Measurements from ENCODE around the gene CAMTA2.

Gene CAMTA2

DNA sequence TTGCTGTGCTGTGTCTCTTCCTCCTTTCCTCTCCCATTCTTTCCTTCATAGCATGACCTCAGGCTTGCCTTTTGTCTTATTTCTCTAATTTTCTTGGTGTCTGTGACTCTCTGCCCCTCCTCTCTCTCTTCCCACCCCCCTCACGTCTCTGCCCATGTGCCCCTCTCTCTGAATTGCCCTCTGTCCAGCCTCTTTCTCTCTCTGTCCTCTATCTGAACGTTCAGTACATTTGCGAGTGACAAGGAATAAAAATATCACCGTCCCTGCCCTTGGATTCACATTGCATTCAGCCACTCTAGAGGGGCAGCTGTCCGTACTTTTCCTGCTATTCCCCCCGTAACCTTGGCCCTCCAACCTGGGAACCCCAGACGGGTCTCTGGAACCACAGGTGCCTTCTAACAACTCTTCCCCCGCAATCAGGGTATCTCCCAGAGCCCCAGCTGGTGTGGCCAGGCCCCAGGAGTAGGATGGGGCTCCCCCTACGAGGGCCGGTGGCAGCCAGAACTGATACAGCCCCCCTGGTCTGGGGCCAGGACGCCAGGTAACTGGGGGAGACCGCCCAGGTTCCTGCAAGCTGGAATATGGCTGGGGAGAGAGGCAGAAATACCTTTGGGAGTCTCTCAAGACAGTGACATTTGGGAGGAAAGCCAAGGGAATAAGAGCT, 12.1 kb upstream of the CAMTA2 start:
- no peak for DNase-seq (ENCODE audit: low read depth)

DNA sequence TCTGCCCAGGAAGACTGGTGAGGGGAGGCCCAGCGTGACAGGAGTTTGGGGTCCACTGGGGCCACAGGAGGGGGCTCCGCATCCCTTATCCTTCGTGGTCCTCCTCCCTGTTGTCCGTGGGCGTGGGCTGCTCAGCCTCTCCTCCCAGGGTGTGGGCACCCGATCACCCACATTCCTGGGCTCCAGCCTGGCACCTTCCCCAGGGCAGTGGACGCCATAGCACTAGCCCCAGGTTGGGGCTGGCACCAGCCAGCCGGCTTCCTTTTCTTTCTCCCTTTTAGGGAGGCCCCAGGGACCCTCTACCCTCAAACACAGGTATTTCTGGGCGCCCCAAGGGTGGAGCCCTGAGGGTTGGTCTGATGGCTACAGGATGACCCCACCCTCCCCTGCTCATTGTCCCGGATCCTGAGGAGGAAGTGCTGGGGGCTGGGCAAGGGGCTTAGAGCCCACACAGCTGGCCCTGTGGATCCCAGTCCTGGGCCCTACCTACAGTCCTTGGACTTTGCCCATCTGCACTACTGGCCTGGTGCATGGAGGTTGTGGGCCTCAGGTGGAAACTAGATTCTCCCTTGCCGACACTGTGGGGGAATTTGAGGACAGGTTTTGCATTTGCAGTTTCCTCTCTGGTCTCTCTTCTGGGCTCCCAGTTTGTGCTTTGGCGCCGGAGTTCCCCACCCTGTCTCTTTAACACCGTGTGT, 11.4 kb upstream of the CAMTA2 start:
- DNase-seq (ENCODE audit: low read depth): no peak

DNA sequence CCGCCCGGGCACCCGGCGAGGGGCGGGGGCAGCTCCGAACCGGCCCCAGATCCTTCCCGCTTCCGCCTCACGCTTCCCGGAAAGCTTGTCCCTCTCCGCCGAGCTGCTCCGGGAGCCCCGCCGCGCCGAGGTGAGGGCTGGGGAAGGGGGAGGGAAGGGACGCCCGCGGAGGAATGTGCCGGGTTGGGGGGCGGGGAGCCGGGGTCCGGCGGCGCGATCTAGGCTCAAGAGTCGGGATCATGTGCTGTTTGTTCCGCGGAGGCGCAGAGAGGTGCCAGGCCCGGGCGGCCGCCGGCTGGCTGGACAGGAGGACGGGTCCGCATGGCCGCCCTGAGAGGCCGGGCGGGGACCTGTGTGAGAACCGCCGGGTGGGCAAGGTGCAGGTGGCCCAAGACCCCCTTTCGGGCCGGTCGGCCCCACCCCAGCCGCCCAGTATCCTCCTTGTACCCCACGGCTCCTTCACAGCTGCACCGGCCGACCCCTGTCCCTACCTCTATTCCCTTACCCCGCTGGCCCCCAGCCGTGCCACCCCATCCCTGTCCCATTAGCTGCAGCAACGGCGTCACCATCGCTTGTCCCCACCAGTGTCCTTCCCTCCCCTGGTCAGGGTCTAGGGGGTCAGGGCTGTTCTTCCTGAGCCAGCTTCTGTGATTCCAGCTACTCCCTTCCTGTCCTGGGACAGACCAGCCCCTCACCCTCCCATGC, 10.7 kb upstream of the CAMTA2 start:
- no peak for DNase-seq (ENCODE audit: low read depth)

DNA sequence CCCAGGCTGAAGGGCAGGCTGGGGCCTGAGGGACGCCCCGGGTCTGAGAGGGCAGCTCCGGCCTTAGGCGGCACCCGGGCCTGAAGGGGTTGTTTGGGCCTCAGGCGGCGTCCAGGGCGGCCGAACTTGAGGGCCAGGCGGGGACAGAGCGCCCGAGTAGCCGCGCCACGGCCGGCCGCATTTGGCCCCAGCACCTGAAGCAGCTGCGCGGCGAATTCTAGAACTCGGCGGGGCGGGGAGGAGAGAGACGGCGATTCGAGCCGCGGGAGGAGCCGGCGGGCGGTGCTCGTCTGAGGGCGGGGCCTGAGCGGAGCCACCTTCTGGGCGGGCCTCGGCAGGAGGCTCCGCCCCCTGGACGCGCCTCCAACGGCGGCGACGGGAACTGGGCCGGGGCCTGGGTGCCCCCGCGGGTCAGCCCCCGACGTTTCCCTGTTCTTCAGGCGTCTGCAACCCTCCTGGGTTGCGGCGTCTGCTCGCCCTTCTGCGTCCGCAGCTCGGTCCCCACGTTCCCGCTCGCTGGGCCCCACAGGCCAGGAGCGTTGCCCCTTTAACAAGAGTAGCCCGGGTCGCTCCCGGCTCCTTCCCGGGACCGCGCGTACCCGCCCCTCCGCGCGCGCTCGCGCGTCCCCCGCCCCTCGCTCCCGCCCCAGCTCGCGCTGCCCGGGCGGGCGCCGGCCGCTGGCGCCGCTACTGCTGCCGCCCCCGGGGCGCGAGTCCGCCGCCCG, 10.0 kb upstream of the CAMTA2 start, which contains the start of the genes INCA1 and KIF1C:
TSS of gene INCA1 (minus strand) at position 221 of the 725 bp plus-strand sequence. CDS start 3,085 bp downstream, outside the sequence.
TSS of gene KIF1C (plus strand) at position 649 of the 725 bp plus-strand sequence. CDS start 2,297 bp downstream, outside the sequence.
- DNase-seq (ENCODE audit: low read depth): peak; percentile 75

DNA sequence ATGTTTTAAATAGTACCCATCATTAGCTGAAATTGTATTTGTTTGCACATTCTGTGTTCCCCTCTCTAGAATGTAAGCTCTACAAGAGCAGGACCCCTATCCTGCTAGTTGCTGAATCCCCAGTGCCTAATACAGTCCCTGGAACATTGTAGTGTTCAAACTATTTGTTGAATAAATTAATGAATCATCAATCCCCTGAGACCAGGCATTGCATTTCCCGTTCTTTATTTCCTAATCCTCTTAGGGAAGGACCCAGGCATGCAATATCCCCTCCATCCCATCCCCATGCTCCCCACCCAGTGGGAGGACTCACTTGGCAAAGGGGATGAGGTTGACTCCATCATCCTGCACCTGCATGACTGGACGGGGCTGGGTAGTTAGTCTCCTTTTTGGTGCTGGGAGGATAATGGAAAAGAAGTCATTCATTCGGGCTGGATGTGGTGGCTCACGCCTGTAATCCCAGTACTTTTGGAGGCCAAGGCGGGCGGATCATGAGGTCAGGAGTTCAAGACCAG, 6.7 kb upstream of the CAMTA2 start:
- no peak for DNase-seq (ENCODE audit: low read depth)

DNA sequence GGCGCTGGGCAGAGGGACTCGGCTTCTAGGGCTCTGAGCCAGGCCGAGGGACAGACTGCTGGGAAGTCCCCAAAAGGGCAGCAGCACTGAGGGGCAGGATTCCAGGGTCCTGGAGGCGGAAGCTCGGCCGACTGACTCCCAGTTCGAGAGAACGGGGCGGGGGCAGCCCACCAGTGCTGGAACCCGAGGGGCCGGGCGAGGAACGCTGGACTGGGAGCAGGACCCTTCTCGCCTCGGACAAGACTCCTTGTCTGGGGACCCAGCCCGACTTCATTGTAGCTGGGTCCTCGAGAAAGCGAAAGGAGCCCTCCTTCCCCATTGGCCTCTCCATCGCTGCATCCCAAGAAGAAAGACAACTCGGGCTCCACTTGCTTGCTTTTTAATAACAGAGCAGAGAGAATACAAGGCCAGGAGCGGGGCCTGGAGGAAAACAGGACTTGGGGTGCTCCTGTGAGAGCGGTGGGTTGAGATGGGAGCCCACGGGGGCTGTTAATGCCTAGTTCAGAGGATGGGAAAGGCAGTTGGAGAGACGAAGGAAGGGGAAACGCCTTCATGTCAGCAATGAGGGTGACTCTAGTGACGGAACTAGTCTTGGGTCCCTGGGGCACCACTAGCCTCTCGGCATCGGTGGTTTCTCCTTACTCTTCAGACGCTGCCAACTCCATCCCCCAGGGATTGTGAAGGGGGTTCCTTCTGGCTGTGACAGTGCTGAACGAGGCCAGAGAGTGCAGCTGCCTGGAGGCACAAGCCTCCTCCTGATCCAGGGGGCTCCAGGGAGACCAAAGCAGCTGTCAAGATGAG, 492 bp upstream of the CAMTA2 start:
- DNase-seq (ENCODE audit: low read depth): no peak

DNA sequence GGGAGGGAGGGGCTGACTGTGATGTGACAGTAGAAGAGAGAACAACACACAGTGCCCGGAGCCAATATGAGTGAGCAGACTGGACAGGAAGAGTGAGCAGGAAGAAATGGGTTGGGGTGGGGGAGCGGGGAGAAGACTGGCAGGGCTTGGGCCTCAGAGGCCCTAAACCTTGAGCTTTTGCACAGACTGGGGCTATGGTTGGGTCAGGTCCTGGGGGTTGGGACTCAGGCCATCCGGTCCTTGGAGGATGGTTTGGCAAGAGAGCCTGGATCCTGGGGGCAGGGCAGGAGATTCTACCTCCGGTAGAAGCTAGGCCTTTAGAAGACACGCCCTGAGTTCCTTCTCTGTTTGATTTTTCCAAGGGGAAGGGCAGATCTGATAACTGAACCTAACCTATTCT, 1.1 kb downstream of the CAMTA2 start:
- DNase-seq (ENCODE audit: low read depth): no peak

DNA sequence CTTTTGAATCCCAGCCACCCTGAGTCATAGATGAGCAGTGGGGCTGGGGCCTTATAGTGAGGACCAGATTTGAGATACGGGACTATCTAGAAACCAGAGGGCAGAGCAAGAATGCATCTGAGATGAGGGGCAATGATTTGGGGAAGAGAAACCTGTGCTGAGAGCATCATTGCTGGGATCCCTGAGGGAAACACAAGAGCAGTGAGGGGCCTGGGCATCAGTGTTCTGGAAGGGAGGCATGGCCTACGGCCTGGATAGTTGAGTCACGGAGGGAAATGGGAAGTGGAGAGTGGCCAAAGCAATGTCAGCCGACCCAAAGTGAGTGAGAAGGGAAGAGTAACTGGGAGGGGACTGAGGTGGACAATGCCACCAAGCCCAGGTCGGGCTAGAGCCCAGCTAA, 5.2 kb downstream of the CAMTA2 start:
- no peak for DNase-seq (ENCODE audit: low read depth)

DNA sequence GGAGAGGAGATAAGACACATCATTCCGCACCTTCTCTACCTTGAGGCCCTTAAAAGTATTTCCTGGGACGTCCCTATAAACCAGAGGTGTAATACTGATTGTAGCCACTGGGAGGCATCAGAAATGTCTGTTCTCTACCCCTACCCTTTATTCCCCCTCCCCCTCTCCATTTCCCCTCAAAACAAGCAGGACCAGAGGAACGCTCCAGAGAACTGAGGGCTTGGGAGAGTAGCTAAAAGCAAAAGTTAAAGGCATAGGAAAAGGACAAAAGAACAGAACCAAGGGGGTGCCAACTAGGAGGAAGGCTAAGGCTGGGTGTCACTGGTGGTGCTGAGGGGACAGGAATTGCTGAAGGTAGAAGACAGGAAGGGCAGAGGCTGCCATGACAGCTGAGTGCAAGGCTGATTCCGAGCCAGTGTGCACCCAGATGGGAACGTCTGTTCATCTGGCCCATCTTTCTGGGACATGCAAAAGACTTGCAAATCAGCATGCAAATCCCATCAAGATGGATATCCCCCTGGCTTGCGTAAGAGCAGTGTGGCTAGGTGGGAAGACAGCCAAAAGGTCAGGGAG, 6.7 kb downstream of the CAMTA2 start:
- no peak for DNase-seq (ENCODE audit: low read depth)

DNA sequence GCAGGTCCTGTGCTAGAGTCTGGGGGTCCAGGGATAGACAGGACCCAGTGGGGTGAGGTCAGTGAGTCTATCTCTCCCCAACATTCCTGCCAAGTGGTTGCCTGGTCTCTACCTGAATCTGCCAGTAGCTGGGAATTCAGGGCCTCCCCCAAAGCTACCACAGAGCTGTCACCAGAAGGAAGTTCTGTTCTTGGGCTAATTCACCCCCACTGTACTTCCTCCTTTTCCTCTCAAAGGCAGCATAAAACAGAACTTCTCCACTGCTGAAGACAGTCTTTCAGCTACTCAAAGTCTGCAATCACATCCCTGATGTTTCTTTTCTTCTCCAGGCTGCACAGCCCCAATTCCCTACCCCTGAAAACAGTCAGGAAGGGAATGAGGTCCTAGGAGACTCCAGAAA, 8.7 kb downstream of the CAMTA2 start:
- DNase-seq (ENCODE audit: low read depth): no peak

DNA sequence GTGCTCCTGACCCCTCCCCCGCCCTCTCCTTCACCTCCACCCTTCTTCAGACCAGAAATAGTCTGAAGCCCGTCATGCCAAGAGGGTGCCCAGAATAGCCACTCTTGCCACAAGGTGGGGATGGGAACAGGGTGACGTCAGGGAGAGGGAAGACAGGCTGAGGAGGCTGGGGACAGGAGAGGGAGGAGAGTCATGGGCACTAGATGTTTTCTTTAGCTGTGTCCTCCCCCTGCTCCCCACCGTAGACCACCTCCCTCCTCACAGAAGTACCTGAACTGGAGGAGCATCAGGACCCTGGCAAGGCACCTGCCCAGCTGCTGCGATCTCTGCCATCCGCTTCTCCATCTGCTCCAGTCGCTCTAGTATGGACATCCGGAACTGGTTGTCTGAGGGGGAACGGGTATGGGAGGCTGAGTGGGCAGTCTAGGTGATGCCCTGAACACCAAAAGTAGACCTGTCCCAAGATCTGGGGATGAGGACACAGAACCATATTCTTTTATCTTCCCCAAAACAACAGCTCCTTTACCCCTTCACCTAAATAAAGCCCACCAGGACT, 13.3 kb downstream of the CAMTA2 start:
- DNase-seq (ENCODE audit: low read depth): no peak

DNA sequence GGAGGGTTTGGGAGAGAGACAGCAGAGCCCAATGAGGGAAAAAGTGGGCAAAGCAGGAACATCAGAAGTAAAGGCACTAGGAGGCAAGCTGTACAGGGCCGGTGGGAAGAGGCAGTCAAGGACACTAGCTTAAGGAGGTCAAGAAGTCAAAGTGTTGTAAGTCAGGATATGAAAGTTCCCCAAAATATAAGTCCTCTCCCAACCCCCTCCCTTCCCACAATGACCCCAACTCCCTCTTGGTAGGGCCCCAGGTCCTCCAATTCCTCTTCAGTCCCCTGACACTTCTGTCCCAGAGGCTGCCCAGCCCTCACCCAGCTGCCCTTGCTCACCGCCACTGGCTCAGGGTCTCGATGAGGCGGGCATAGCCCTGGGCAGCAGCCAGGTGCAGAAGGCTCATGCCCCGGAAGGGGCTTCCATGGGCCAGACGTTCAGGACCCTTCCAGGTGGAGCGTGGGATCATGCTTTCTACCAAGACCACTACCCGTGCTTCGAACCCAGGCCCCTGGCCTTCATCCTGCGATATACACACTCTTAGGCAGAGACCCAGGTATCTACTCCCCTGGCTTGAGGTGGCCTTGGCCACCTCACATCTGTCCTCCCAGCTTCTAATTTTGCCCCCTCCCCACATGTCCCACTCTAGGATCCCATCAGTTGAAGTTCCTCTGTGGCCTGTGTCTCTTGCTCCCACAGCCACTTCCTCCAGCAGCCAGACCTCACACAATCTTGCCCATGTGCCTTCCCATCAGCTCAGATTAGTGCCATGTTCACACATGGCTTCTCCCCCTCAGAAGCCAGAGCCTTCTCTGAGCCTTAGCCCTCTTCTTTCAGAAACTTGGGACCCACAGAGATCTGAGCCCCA, 14.0 kb downstream of the CAMTA2 start:
- no peak for DNase-seq (ENCODE audit: low read depth)

DNA sequence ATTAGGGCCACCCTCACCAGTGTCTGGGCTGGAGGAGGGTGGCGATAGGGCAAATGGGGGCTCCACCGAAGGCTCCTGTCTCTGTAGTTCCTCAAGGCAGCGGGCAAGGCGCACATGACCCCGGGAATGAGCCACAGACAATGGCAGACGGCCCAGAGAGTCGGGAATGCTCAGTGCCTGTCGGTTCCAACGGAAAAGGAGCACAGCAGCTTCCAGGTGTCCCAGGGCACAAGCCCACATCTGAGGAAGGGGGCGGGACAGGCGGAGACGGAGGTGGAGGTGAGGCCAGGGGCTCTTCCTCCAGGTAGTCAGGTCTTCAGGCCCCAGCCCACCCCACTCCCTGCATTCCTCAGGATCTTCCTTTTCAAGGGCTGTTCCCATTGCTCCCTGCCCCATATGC, 14.7 kb downstream of the CAMTA2 start:
- DNase-seq (ENCODE audit: low read depth): no peak

DNA sequence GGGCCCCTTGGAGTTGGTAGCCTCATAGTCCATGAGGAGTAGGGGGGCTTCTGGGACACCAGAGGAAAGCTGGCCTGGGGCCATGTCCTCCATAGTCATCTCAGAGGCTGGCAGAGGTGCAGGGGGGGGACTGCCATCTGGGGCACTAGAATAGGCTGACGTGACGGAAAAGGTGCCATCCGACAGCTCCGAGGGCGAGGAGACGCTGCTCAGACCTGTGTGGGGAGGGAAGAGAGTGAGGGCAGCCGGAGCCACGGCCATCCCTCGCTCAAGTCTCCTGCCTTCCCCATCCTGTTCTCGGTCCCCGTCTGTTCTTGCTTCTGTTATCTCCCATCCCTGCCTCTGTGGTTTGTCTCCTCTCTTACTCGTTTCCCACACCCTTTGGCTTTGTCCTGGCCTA, 15.2 kb downstream of the CAMTA2 start:
- DNase-seq (ENCODE audit: low read depth): no peak

DNA sequence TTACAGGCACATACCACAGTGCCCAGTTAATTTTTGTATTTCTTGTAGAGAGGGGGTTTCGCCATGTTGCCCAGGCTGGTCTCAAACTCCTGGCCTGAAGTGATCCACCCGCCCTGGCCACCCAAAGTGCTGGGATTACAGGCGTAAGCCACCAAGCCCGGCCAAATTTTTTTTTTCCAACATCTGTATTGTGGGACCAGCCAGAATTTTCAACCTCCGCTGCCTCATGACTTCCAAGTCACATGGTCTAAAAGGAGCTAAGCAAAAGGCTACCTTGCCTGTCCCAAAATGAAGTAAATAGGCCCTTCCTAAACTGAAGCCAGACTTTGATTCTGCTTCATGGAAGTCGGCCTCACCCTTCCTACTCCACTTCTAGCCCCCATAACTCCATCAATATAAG, 15.6 kb downstream of the CAMTA2 start:
- no peak for DNase-seq (ENCODE audit: low read depth)

DNA sequence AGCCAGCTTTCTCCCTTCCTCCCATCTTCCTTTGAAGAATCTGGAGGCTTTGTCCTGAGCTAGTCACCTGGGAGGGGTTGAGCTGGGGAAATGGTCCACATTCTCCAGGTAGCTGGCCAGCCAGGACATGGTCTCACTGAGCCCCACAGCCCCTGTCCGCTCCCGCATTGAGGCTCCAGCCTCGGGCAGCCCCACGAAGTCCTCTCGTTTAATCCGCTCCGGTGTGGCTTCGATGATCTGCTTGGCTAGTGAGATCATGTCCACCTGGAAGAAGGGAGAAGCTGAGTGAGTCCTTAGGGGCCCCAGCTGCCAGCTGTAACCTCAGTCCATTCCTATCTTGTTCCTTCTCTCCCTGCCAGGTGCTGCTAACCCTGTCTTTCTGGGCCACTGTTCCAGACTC, 17.2 kb downstream of the CAMTA2 start:
- no peak for DNase-seq (ENCODE audit: low read depth)

DNA sequence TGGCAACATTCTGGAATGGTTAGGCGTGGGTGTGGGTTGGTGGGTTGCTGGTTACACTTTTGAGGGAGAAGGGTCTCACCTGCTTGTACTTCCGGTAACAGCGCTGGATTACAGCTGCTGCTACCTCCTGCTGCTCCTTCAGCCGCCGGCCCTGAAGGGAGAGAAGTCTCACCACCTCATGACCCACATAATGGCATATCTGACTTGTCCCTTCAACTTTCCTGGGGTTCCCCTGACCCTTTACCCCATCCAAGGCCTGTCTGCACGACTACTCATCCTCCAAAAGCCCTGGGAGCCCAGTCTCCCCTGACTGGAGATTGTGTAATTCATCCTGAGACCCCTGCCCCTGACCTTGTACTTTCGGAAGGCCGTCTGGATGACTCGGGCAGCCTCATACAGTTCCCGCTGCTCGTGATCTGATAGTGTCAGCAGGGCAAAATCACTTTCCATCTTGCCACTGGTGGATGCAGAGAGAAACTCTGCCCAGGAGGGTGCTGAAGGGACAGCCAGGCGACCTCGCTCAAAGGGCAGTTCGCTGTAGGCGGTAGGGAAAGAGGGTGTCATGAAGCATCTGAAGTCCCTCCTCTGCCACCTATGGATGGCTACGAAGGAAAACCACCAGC, 17.8 kb downstream of the CAMTA2 start:
- DNase-seq (ENCODE audit: low read depth): no peak

DNA sequence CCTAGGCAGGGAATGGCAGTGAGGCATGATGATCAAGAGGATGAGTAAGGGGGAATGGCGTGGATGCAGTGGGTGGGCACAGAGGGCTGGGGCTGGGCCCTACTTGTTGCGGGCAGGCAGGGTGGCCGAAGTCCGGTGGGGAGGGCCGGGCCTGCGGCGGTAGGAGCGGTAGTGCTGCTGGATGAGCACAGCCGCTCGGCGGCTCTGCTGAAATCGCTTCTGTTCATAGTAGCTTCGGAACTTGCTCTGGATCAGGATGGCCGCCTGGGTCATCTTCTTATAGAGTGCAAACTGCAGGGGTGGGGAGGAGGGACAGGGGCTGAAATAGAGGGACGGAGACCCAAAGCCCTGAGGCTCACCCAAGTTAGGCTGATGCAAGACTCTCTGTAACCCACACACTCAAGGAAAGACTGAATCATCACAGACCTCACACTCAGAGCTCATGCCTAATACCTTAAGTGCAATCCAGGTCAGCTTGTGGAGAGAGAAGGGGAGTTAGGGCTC, 18.4 kb downstream of the CAMTA2 start:
- DNase-seq (ENCODE audit: low read depth): no peak

DNA sequence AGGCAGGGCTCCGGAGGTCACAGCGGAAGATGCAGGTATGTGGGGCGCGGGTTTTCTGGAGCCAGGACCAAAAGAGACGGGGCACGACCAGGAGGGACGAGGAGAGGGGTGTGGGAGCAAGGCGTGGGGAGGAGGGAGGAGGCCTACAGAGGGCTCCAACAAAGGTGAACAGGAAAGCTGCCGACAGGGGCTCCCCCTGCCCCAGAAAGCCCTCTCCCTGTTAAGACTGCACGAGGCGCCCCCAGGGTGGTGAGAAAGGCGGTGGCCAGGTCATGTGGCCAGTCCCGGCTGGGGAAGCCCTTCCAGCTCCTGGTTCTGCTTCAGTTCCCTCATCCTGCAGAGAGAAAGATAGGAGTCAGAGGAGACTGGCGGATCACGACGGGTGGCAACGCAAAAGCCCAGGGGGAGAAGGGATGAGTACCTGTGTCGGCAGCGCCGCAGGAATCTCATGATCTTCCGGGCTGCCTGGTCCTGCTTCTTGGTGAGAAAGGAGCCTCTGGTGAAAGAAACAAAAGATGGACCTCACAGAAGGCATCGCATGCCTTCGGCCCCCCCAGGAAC, 18.9 kb downstream of the CAMTA2 start:
- DNase-seq (ENCODE audit: low read depth): no peak
